K562 (cell line): ENCODE data around the gene PSG3. TPM values are rescaled to one million over a fixed set of nuclear protein-coding genes. Genes with fewer than 3 reads are reported as not detected.
"Not testable (repeated sequence)": the region's sequence is repeated elsewhere in the genome, so short reads cannot be mapped to it uniquely, and the experiment has no call there.

Source experiments
- ATAC-seq: fragments of 200-7000 bp; cut with Tn5 transposase; 3 replicates; pipeline ENCODE4 v1.9.1; 2020; ENCODE audit warnings: moderate library complexity
- BruUV-seq: library from RNA; stranded (reverse); fragments of 400-500 nt; replicated peaks from 2 replicates; lab custom pipeline; 2021; lab: Mats Ljungman, UMichigan
- CTCF ChIA-PET: fragments of 300-600 bp; formaldehyde crosslinking; extraction: SDS; loops from one replicate; lab custom pipeline; 2021; ENCODE audit warnings: low intra/inter-chr PET ratio; lab: Yijun Ruan, JAX
- POLR2A ChIA-PET: fragments of 300-600, 350-650 bp; sonication (Branson Sonifier 250); formaldehyde crosslinking; extraction: SDS; loops from one replicate; lab custom pipeline; 2021; ENCODE audit warnings: antibody characterized with exemption, inconsistent platforms; lab: Yijun Ruan, JAX
- DNase-seq, 4 experiments: peaks; one replicate each; pipeline versions ENCODE4 v3.0.0 to v3.0.0-alpha.2; 2011 to 2018; ENCODE audit warnings: low spot score in 3 of 4, mixed read lengths in 3 of 4; ENCODE audit errors: extremely low read depth in 1 of 4
- FAIRE-seq: peaks from 2 replicates; lab custom pipeline; 2011; peaks lifted over from hg19 to GRCh38; lab: Jason Lieb, UNC
- H2AFZ ChIP-seq: 2 replicates; pipeline ENCODE4 v1.6.0; 2011; ENCODE audit warnings: low read depth, low read length, control low read depth, inconsistent platforms
- H3K27ac ChIP-seq: fragments of 200-600 bp; 3 replicates; pipeline ENCODE4 v1.8.0; 2011; ENCODE audit warnings: low read depth, mild to moderate bottlenecking, control low read depth, inconsistent platforms, low read length, moderate library complexity, mixed read lengths; ENCODE audit errors: extremely low read depth
- H3K27me3 ChIP-seq, 2 experiments: fragments of 300-600 bp in 1 of 2; 2 replicates in 1 of 2; 3 replicates in 1 of 2; pipeline versions ENCODE4 v1.6.0 to v1.8.0; 2011; ENCODE audit warnings: inconsistent platforms in 2 of 2, low read length in 2 of 2, mild to moderate bottlenecking in 1 of 2, mixed read lengths in 1 of 2, moderate library complexity in 1 of 2; ENCODE audit not compliant: control insufficient read depth in 2 of 2, insufficient read depth in 2 of 2
- H3K36me3 ChIP-seq: fragments of 300-600 bp; 3 replicates; pipeline ENCODE4 v1.8.0; 2011; ENCODE audit warnings: mild to moderate bottlenecking, low read length, inconsistent platforms; ENCODE audit not compliant: control insufficient read depth, insufficient read depth
- H3K4me1 ChIP-seq, 2 experiments: fragments of 200-600 bp in 1 of 2; replicated peaks in 1 of 2; 2 replicates in 1 of 2; 3 replicates in 1 of 2; pipeline versions ENCODE4 v1.5.1 to v1.8.0; 2011; ENCODE audit warnings: inconsistent platforms in 2 of 2, low read length in 2 of 2, mild to moderate bottlenecking in 1 of 2, mixed read lengths in 1 of 2, moderate library complexity in 1 of 2; ENCODE audit not compliant: control insufficient read depth in 2 of 2, insufficient read depth in 2 of 2
- H3K4me2 ChIP-seq: 2 replicates; pipeline ENCODE4 v1.6.1; 2011; ENCODE audit warnings: low read length, control low read depth, inconsistent platforms, mixed read lengths; ENCODE audit not compliant: insufficient read depth
- H3K4me3 ChIP-seq: fragments of 200-600 bp; sonication (generic), shearing (Covaris generic); 2 replicates; pipeline ENCODE4 v1.5.1; 2016; ENCODE audit warnings: control low read depth, inconsistent platforms
- H3K79me2 ChIP-seq: fragments of 200-600 bp; 3 replicates; pipeline ENCODE4 v1.8.0; 2011; ENCODE audit warnings: low read length, inconsistent platforms; ENCODE audit not compliant: control insufficient read depth, insufficient read depth
- H3K9ac ChIP-seq, 2 experiments: 2 replicates each; pipeline versions ENCODE4 v1.6.0 to v1.6.1; 2011; ENCODE audit warnings: low read depth in 2 of 2, low read length in 2 of 2, control low read depth in 1 of 2, inconsistent platforms in 1 of 2, mild to moderate bottlenecking in 1 of 2, mixed read lengths in 1 of 2; ENCODE audit not compliant: insufficient read depth in 1 of 2
- H3K9me1 ChIP-seq: one replicate; pipeline ENCODE4 v1.6.0; 2011; ENCODE audit warnings: inconsistent platforms, mild to moderate bottlenecking, low read length, moderate library complexity; ENCODE audit not compliant: control insufficient read depth, insufficient read depth
- H3K9me3 ChIP-seq: replicated peaks from 2 replicates; pipeline ENCODE4 v1.5.1; 2011; ENCODE audit warnings: low read depth, low read length, inconsistent platforms; ENCODE audit not compliant: control insufficient read depth, insufficient read depth
- H4K20me1 ChIP-seq: replicated peaks from 2 replicates; pipeline ENCODE4 v1.6.1; 2011; ENCODE audit warnings: low read length, inconsistent platforms, mixed read lengths; ENCODE audit not compliant: control insufficient read depth, insufficient read depth
- CTCF ChIP-seq, 3 experiments: IDR thresholded peaks in 2 of 3; conservative IDR thresholded peaks in 1 of 3; 2 replicates each; pipeline ENCODE4 v1.5.1; 2011 to 2012; ENCODE audit warnings: low read length in 3 of 3, mild to moderate bottlenecking in 3 of 3, control low read depth in 2 of 3, improper control_type of control experiment in 1 of 3, inconsistent platforms in 1 of 3, low read depth in 1 of 3, mixed read lengths in 1 of 3, moderate library complexity in 1 of 3; ENCODE audit not compliant: insufficient read depth in 2 of 3
- RAD21 ChIP-seq, 2 experiments: fragments of 250-450 bp in 1 of 2; fragments of 450-650 bp in 1 of 2; sonication (Bioruptor Pico) in 1 of 2; formaldehyde crosslinking in 1 of 2; IDR thresholded peaks in 1 of 2; conservative IDR thresholded peaks in 1 of 2; 2 replicates each; pipeline versions ENCODE4 v1.4.0 to v1.8.0; 2020 to 2022; ENCODE audit warnings: mild to moderate bottlenecking in 2 of 2, moderate library complexity in 1 of 2
- SMC3 ChIP-seq: conservative IDR thresholded peaks from 2 replicates; pipeline ENCODE4 v1.6.1; 2011; ENCODE audit warnings: low read depth, low read length, improper control_type of control experiment; ENCODE audit not compliant: insufficient read depth
- WGBS: fragments of 100-300 bp; shearing (Covaris generic); methylation state at CpG from one replicate; pipeline ENCODE4 v1.1.6; 2016; ENCODE audit warnings: low coverage, mixed read lengths; ENCODE audit not compliant: insufficient coverage; ENCODE audit errors: missing lambda C conversion rate; 5-methylcytosine and 5-hydroxymethylcytosine counted together
- in situ Hi-C: fragments of 300-500 bp; cut with MboI; formaldehyde crosslinking; loops from 4 replicates; pipeline ENCODE4 v1.15.0; 2018; ENCODE audit warnings: inconsistent platforms, mixed read lengths
- intact Hi-C: fragments of 100-400 bp; cut with micrococcal nuclease; formaldehyde crosslinking; loops from 2 replicates; pipeline ENCODE4 v1.14.2; 2022
- polyA plus RNA-seq, 8 experiments: library from polyadenylated mRNA; depleted of rRNA in 4 of 8; stranded (reverse) in 5 of 8; unstranded in 3 of 8; fragments of >200 nt; fragmentation: Nextera tagmentation in 2 of 8; fragmentation: Illumina TruSeq in 1 of 8; extraction: Ambion mirVana in 2 of 8; extraction: Trizol in 1 of 8; gene quantifications; 2 replicates each; pipeline versions ENCODE4 v1.2.1 to v1.2.3, GENCODE V29; 2011 to 2014; ENCODE audit warnings: inconsistent platforms in 1 of 8, missing spikeins in 1 of 8
- total RNA-seq, 7 experiments: library from RNA; depleted of rRNA in 6 of 7; stranded (reverse); fragments of >200 nt in 6 of 7; fragmentation: Illumina TruSeq in 2 of 7; extraction: Trizol in 2 of 7; gene quantifications; 2 replicates each; pipeline versions ENCODE4 v1.2.1 to v1.2.3, GENCODE V29; 2011 to 2021; ENCODE audit warnings: low replicate concordance in 1 of 7

PSG3 gene
- total and polyA plus RNA-seq, 9 of the 15 experiments (the other 6 are each of a cell fraction or from before 2014, with no cell fraction given): not detected

- H4K20me1 ChIP-seq, H3K36me3 ChIP-seq, POLR2A ChIA-PET, H3K4me3 ChIP-seq, H3K27ac ChIP-seq, H3K9ac ChIP-seq, CTCF ChIA-PET, H3K4me2 ChIP-seq, ATAC-seq, H3K9me1 ChIP-seq, H2AFZ ChIP-seq, H3K4me1 ChIP-seq, H3K27me3 ChIP-seq, DNase-seq, intact Hi-C loops, BruUV-seq, H3K9me3 ChIP-seq, H3K79me2 ChIP-seq, FAIRE-seq, in situ Hi-C loops: not testable (repeated sequence)
- 0% methylated on average over 1 of the region's 1 CpG for WGBS
Measured at GRCh38 chr19:42752246-42752645, 12.0 kb upstream of the PSG3 start.

GRCh38 chr19:42741726-42742607 lies 1.7 kb upstream of the PSG3 start:
- CTCF ChIA-PET, in situ Hi-C loops: not testable (repeated sequence)
- 0% methylated on average over 14 of the region's 14 CpGs for WGBS
- TF ChIP-seq SMC3 (0 out of 2 replicates have a peak, but pooled peaks have one; percentile 22), CTCF (IDR thresholded peaks at IDR 0.05 in 2 of 3, conservative IDR thresholded peaks at IDR 0.05 in 1 of 3; ENCODE audit: insufficient read depth in 2 of 3, low read depth in 1 of 3, low read length in 3 of 3) (peak; percentile 49 to 51 (median 49); a peak in 4 of 6 replicates), RAD21 (CRISPR knock-in tag; conservative IDR thresholded peaks at IDR 0.05 in 1 of 2, IDR thresholded peaks at IDR 0.05 in 1 of 2) (peak in 1 of 2 experiments; percentile 39; a peak in 2 of 4 replicates)

More at GRCh38 chr19:42741726-42742607, 1.7 kb upstream of the PSG3 start:
- H3K4me1 ChIP-seq, intact Hi-C loops, H3K79me2 ChIP-seq, H3K9me3 ChIP-seq, H3K9ac ChIP-seq, H3K4me2 ChIP-seq, H2AFZ ChIP-seq, H3K27ac ChIP-seq, H3K9me1 ChIP-seq, H3K36me3 ChIP-seq, ATAC-seq, H3K27me3 ChIP-seq, H3K4me3 ChIP-seq, H4K20me1 ChIP-seq, POLR2A ChIA-PET, BruUV-seq: not testable (repeated sequence)
- DNase-seq (peak in 1 of 4 experiments; percentile 20), FAIRE-seq (peak; percentile 58)
